ENCODE measurements around the gene MAD2L1BP.
"Not testable (repeated sequence)": the region's sequence is repeated elsewhere in the genome, so short reads cannot be mapped to it uniquely, and the experiment has no call there.

Gene MAD2L1BP

GRCh38 chr6:43625393-43625992, 10.1 kb upstream of the MAD2L1BP start:
- H3K4me3 ChIP-seq (ENCODE audit: low read depth, low read length), result no peak overlapping the region

- no peak overlapping the region for H3K4me3 ChIP-seq (ENCODE audit: low read depth, low read length)
Observed at GRCh38 chr6:43627008-43627825, 8.4 kb upstream of the MAD2L1BP start.

DNA sequence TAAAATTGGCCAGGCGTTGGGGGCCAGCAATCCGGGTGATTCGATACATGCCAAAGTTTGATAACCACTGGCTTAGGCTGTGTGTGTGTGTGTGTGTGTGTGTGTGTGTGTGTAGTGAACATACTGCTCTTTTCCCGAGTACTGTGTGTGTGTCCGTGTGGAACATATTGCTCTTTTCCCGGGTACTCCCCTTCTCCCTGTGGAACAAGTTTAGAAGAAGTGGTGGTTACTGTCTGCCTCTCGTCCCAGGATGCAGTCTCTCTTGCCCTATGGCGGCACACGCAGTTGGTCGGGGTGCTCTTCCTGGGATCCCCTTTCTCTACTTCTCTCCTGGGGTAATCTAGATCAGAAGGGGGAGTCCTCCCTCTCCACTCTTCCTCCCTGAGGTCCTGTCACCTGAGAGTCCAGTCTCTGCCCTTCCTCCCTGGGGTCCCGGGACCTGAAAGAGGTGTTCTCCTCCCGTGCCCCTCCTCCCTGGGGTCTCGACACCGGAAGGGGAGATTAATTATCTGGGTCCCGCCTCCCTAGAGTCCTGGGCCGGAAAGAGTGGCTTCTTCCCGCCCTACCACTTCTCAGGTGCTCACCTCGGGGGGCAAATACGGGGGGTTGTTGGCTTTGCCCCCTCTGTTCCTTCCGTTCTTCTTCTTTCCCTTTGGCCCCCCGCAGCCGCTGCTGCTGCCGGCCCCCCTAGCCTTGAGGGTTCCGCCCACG, 7.1 kb upstream of the MAD2L1BP start:
- peak overlapping the region; percentile 81 for H3K4me3 ChIP-seq (ENCODE audit: low read depth, low read length)

DNA sequence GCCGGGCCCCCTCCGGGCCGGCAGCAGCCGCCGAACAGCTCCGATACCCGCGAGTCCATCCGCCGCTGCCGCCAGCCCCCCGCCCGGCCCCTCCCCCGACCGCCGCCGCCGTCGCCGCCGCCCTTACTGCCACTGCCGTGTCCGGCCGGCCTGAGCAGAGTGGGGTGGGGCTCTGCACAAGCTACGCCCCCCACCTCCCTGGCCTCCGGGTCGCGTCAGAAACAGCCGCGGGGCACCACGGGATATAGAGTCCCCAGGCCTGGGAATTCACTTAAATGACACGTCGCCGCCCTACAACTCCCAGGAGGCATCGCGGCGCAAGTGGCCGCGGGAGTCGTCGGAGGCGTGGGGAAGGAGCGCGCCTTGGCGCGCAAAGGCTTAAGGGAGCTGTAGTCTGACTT, 6.5 kb upstream of the MAD2L1BP start, which contains the start of gene GTPBP2:
Gene GTPBP2, minus strand, starts transcription at position 161 of the 401 bp plus-strand sequence. Its CDS starts 102 bp downstream, at position 59.
- H3K4me3 ChIP-seq (ENCODE audit: low read depth, low read length), result peak within 1 kb of the TSS; percentile 81

DNA sequence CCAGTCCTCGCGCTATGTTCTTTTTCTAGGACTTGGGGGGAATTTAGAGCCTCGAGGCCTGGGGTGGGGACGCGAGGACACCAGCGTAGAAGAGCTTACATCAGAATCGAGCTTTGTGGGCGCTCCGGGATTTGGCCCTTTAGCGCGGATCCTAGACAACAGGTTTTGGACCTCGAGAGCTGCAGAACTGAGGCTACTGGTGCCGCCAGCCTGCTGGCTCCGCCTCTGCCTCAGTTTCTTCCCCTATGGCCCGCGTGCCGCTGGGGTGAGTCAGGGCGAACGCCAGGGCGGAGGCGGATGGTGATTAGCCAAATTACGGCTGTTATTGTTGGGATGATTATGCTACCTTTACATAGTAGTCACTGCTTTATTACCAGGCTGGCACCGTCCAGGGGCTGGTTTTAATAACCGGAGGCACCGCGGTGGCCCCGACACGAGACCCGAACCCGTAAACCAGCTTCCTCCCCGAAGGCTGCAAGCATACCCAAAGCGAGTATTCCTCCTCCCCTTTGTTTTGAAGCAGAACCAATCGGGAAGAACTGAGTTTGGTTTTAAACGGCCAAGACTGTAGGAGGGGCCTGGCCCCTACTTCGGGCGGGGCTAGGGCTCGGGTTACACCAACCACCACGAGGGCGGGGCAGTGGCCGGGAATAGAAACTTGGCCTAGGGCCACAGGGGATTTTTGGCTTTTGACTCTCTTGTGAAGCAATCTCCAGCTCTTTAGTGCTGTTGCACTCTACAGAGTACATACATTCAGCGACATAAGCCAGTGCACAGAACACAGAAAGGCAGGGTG, 5.9 kb upstream of the MAD2L1BP start:
- peak overlapping the region; percentile 78 for H3K4me3 ChIP-seq (ENCODE audit: low read depth, low read length)

GRCh38 chr6:43630980-43631619, 4.5 kb upstream of the MAD2L1BP start:
- no peak overlapping the region for H3K4me3 ChIP-seq (ENCODE audit: low read depth, low read length)

DNA sequence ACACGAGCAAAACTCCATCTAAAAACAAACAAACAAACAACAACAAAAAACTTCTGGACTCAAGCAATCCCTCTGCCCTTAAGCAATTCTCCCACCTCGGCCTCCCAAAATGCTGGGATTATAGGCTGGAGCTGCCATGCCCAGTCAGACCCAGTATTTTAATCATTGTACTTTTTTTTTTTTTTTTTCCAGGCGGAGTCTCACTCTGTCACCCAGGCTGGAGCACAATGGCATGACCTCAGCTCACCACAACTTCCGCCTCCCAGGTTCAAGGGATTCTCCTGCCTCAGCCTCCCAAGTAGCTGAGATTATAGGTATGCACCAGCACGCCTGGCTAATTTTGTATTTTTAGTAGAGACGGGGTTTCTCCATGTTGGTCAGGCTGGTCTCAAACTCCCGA, 2.6 kb upstream of the MAD2L1BP start:
- not testable (repeated sequence) for H3K4me3 ChIP-seq (ENCODE audit: low read depth, low read length)

GRCh38 chr6:43634702-43635303, 837 bp upstream of the MAD2L1BP start:
- no peak overlapping the region for H3K4me3 ChIP-seq (ENCODE audit: low read depth, low read length)

DNA sequence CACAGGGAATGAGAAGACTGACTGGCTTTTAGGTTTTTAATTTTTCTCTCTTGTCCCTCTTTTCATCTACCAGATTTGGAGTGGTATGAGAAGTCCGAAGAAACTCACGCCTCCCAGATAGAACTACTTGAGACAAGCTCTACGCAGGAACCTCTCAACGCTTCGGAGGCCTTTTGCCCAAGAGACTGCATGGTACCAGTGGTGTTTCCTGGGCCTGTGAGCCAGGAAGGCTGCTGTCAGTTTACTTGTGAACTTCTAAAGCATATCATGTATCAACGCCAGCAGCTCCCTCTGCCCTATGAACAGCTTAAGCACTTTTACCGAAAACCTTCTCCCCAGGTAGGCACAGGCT, 644 bp downstream of the MAD2L1BP start:
- H3K4me3 ChIP-seq (ENCODE audit: low read depth, low read length), result peak overlapping the region; percentile 88

DNA sequence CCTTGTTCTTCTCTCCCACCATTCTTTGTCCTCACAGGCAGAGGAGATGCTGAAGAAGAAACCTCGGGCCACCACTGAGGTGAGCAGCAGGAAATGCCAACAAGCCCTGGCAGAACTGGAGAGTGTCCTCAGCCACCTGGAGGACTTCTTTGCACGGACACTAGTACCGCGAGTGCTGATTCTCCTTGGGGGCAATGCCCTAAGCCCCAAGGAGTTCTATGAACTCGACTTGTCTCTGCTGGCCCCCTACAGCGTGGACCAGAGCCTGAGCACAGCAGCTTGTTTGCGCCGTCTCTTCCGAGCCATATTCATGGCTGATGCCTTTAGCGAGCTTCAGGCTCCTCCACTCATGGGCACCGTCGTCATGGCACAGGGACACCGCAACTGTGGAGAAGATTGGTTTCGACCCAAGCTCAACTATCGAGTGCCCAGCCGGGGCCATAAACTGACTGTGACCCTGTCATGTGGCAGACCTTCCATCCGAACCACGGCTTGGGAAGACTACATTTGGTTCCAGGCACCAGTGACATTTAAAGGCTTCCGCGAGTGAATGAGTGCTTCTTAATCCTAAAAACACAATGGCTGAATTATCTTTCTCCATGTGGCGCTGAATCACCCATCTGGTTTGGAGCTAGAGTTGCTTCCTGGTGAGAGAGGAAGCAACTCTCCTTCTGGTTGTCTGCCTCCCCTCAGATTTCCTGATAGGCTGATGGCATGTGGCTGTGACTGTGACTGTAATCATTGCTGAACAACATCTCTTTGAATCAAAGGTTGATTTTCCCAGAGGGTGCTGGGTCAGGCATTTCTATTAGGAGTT, 4.6 kb downstream of the MAD2L1BP start:
- no peak overlapping the region for H3K4me3 ChIP-seq (ENCODE audit: low read depth, low read length)

- peak within 1 kb of the TSS; percentile 58 for H3K4me3 ChIP-seq (ENCODE audit: low read depth, low read length)
Observed at GRCh38 chr6:43644940-43645612, 9.4 kb downstream of the MAD2L1BP start, which contains the start of gene RSPH9. RSPH9 (plus strand) TSS chr6:43645036; CDS start chr6:43645099, 63 bp downstream.

DNA sequence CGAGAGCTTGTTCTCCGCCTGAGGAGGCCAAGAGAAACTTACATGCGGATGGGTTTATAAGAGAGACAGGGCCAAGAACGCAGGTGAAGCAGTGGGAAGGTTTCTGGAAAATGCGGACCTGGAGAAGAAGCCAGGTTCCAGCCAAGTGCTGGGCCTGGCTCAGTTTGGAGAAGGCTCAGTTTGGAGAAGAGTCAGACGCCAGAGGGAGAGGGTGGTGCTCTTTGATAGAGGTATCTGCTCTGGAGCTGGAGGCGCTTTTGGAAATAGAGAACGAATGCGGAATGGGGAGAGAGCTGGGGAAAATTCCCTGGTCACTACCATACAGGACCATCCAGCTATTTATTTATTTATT, 9.9 kb downstream of the MAD2L1BP start:
- peak overlapping the region; percentile 22 for H3K4me3 ChIP-seq (ENCODE audit: low read depth, low read length)

- H3K4me3 ChIP-seq (ENCODE audit: low read depth, low read length), result no peak overlapping the region
Observed at GRCh38 chr6:43647613-43648012, 12.0 kb downstream of the MAD2L1BP start.

GRCh38 chr6:43648248-43648647, 12.6 kb downstream of the MAD2L1BP start:
- H3K4me3 ChIP-seq (ENCODE audit: low read depth, low read length), result no peak overlapping the region

DNA sequence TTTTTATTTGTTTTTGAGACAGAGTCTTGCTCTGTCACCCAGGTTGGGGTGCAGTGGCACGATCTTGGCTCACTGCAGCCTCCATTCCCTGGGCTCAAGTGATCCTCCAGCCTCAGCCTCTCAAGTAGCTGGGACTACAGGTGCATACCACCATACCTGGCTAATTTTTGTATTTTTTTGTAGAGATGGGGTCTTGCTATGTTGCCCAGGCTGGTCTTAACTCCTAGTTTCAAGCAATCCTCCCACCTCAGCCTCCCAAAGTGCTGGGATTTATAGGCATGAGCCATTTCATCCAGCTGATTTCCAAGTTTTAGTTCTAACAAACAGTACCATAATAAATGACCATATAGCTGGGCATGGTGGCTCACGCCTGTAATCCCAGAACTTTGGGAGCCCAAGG, 17.2 kb downstream of the MAD2L1BP start:
- H3K4me3 ChIP-seq (ENCODE audit: low read depth, low read length), result not testable (repeated sequence)

DNA sequence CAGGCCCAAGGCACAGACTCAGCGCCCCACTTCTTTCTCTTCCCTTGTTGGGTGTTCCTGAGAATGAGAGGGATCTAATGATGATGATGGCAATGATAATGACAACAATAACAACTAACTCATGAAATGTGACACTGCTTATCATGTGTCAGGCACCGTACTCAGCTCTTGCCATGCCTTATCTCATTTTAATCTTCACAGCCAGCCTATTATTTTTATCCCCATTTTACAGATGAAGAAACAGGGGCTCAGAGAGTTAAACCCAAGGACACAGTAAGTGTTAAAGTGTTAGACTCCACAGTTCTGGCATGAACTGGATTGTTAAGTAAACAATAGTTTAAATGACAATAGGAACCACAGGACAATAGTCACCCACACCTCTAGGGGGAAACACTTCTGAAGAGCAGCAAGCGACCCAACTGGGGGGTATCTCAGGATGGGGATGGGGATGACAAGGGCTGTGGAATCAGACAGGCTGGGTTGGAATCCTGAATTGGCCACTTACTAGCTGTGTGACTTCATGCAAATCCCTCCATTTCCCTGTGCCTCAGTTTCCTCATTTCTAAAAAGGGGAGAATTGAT, 21.7 kb downstream of the MAD2L1BP start:
- H3K4me3 ChIP-seq (ENCODE audit: low read depth, low read length), result no peak overlapping the region

DNA sequence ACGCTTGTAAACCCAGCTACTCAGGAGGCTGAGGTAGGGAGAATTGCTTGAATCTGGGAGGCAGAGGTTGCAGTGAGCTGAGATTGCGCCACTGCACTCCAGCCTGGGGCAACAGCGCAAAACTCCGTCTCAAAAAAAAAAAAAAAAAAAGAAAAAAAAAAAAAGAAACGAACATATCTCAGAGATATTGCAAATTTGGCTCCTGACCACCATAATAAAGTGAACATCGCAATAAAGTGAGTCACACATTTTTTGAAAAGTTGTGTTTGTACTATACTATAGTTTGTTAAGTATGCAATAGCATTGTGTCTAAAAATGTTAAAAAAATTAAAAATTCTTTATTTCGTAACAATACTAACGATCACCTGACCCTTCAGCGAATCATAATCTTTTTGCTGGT, 22.5 kb downstream of the MAD2L1BP start:
- H3K4me3 ChIP-seq (ENCODE audit: low read depth, low read length), result no peak overlapping the region

DNA sequence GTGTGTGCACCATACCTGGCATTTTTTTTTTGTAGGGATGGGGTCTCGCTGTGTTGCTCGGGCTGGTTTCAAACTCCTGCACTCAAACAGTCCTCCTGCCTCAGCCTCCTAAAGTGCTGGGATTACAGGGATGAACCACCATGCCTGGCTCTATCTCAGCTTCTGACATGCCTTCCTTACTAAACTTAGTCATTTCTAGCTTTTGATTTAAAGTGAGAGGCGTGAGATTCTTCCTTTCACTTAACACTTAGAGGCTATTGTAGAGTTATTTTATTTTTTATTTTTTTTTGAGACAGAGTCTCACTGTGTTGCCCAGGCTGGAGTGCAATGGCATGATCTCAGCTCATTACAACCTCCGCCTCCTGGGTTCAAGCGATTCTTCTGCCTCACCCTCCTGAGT, 27.3 kb downstream of the MAD2L1BP start:
- H3K4me3 ChIP-seq (ENCODE audit: low read depth, low read length), result not testable (repeated sequence)
